B cell (primary cell): ENCODE results near the gene PARVB. TPM values are rescaled to one million over a fixed set of nuclear protein-coding genes. Genes with fewer than 3 reads are reported as not detected.

Source experiments
- ATAC-seq: fragments of 200-7000 bp; cut with Tn5 transposase; one replicate; pipeline ENCODE4 v1.10.0; 2021; ENCODE audit warnings: low read depth, mild to moderate bottlenecking, moderate number of reproducible peaks, moderate library complexity
- CTCF ChIA-PET: fragments of 350-600 bp; sonication (Branson Sonifier 250); formaldehyde crosslinking; loops from one replicate; lab custom pipeline; 2021; ENCODE audit warnings: antibody characterized with exemption, inconsistent platforms; lab: Charles Lee
- POLR2A ChIA-PET: fragments of 350-600 bp; sonication (Branson Sonifier 250); formaldehyde crosslinking; loops from one replicate; lab custom pipeline; 2021; ENCODE audit warnings: antibody characterized with exemption; lab: Charles Lee
- DNase-seq: peaks from one replicate; pipeline ENCODE4 v3.0.0; 2013
- H2AFZ ChIP-seq: 2 replicates; pipeline ENCODE4 v1.6.1; 2012; ENCODE audit warnings: mild to moderate bottlenecking, low read depth, low read length; ENCODE audit not compliant: insufficient read depth, poor library complexity, severe bottlenecking
- H3K27ac ChIP-seq, 2 donors: 1 replicate in 1 of 2; 2 replicates in 1 of 2; pipeline ENCODE4 v1.5.1; 2012 to 2013; ENCODE audit warnings: low read length in 2 of 2, mild to moderate bottlenecking in 2 of 2, moderate library complexity in 1 of 2
- H3K27me3 ChIP-seq, 4 experiments: fragments of 200-600 bp in 1 of 4; sonication (generic) in 1 of 4; replicated peaks in 1 of 4; 1 replicate in 2 of 4; 2 replicates in 2 of 4; pipeline versions ENCODE4 v1.6.1 to v1.7.0; 2013 to 2016; ENCODE audit warnings: low read length in 3 of 4, mild to moderate bottlenecking in 2 of 4, mixed read lengths in 1 of 4, moderate library complexity in 1 of 4; ENCODE audit not compliant: insufficient read depth in 4 of 4, control insufficient read depth in 3 of 4; ENCODE audit errors: control extremely low read depth in 1 of 4
- H3K36me3 ChIP-seq, 2 experiments: replicated peaks in 1 of 2; 1 replicate in 1 of 2; 2 replicates in 1 of 2; pipeline versions ENCODE4 v1.6.1 to v1.7.1; 2013; ENCODE audit warnings: low read length in 1 of 2; ENCODE audit not compliant: insufficient read depth in 2 of 2, control insufficient read depth in 1 of 2; ENCODE audit errors: control extremely low read depth in 1 of 2, extremely low read depth in 1 of 2
- H3K4me1 ChIP-seq, 2 donors: fragments of 200-600 bp in 1 of 2; sonication (generic) in 1 of 2; 1 replicate in 1 of 2; 2 replicates in 1 of 2; pipeline versions ENCODE4 v1.5.1 to v1.6.1; 2013 to 2017; ENCODE audit warnings: low read length in 2 of 2; ENCODE audit not compliant: control insufficient read depth in 2 of 2, insufficient read depth in 2 of 2
- H3K4me2 ChIP-seq: replicated peaks from 2 replicates; pipeline ENCODE3; 2012; ENCODE audit warnings: mild to moderate bottlenecking, low read depth, low read length; ENCODE audit not compliant: poor library complexity, severe bottlenecking
- H3K4me3 ChIP-seq, 5 experiments: fragments of 200-600 bp in 1 of 5; sonication (generic) in 1 of 5; 1 replicate in 3 of 5; 2 replicates in 2 of 5; pipeline versions ENCODE4 v1.5.1 to v1.7.0; 2011 to 2016; ENCODE audit warnings: low read length in 4 of 5, mild to moderate bottlenecking in 4 of 5, low read depth in 2 of 5, control low read depth in 1 of 5, moderate library complexity in 1 of 5; ENCODE audit not compliant: insufficient read depth in 1 of 5; ENCODE audit errors: control extremely low read depth in 1 of 5, extremely low read depth in 1 of 5
- H3K79me2 ChIP-seq: fragments of 200-600 bp; sonication (generic); one replicate; pipeline ENCODE4 v1.6.0; 2016; ENCODE audit warnings: low read length; ENCODE audit not compliant: control insufficient read depth, insufficient read depth
- H3K9ac ChIP-seq: fragments of 200-600 bp; sonication (generic); 2 replicates; pipeline ENCODE4 v1.6.1; 2017; ENCODE audit warnings: mild to moderate bottlenecking, low read length, moderate library complexity
- H3K9me3 ChIP-seq, 3 donors: one replicate each; pipeline versions ENCODE4 v1.6.1 to v1.7.1; 2013; ENCODE audit warnings: low read length in 2 of 3; ENCODE audit not compliant: control insufficient read depth in 2 of 3, insufficient read depth in 1 of 3; ENCODE audit errors: control extremely low read depth in 1 of 3
- H4K20me1 ChIP-seq: 2 replicates; pipeline ENCODE4 v1.6.0; 2012; ENCODE audit warnings: mild to moderate bottlenecking, low read length; ENCODE audit not compliant: insufficient read depth, control insufficient read depth, poor library complexity, severe bottlenecking
- H3K27ac Mint-ChIP-seq: one replicate; pipeline ENCODE4 v1.8.0; 2021; ENCODE audit warnings: mixed read lengths
- H3K27me3 Mint-ChIP-seq: one replicate; pipeline ENCODE4 v1.8.0; 2021; ENCODE audit warnings: mixed read lengths
- H3K4me1 Mint-ChIP-seq: one replicate; pipeline ENCODE4 v1.8.0; 2021; ENCODE audit warnings: mixed read lengths
- H3K4me3 Mint-ChIP-seq: one replicate; pipeline ENCODE4 v1.8.0; 2021; ENCODE audit warnings: mixed read lengths
- H3K9me3 Mint-ChIP-seq: one replicate; pipeline ENCODE4 v1.8.0; 2022; ENCODE audit warnings: mixed read lengths; ENCODE audit not compliant: insufficient read depth
- CTCF ChIP-seq: fragments of 200-600 bp; IDR thresholded peaks from one replicate; pipeline ENCODE4 v1.8.0; 2022; ENCODE audit warnings: antibody characterized with exemption, mild to moderate bottlenecking
- EZH2 ChIP-seq: IDR thresholded peaks from 2 replicates; pipeline ENCODE4 v1.6.1; 2012; ENCODE audit warnings: borderline replicate concordance, low read depth, mild to moderate bottlenecking, moderate library complexity, low read length; ENCODE audit not compliant: insufficient read depth, poor library complexity, severe bottlenecking
- WGBS: methylation state at CpG from one replicate; pipeline ENCODE4 v1.1.5; 2013; ENCODE audit warnings: missing lambda C conversion rate; ENCODE audit not compliant: insufficient coverage; 5-methylcytosine and 5-hydroxymethylcytosine counted together
- intact Hi-C: fragments of 100-400 bp; cut with micrococcal nuclease; formaldehyde crosslinking; loops from one replicate; pipeline ENCODE4 v1.10.0; 2022
- polyA plus RNA-seq: library from polyadenylated mRNA; depleted of rRNA; stranded (reverse); fragments of >200 nt; gene quantifications from 2 replicates; pipeline ENCODE4 v1.2.3, GENCODE V29; 2012
- total RNA-seq, 2 donors: library from RNA; stranded (reverse); fragments of 120-200 nt in 1 of 2; gene quantifications; 1 replicate in 1 of 2; 2 replicates in 1 of 2; pipeline versions ENCODE4 v1.2.3 to v1.2.4, GENCODE V29; 2013 to 2022

PARVB gene
- total and polyA plus RNA-seq, 2 donors (not counting 1 experiment from before 2014, with no cell fraction given), result 48.0 to 49.4 TPM

- CTCF ChIA-PET, result no interaction called here
- no peak overlapping the region for H3K4me3 Mint-ChIP-seq
- no peak overlapping the region for H3K4me3 ChIP-seq
- H3K79me2 ChIP-seq, result peaks cover 9% of the 10 kb centered on the region
- no peaks in the 10 kb centered on the region for H3K27me3 ChIP-seq
- peaks cover 18% of the 10 kb centered on the region for H3K4me1 Mint-ChIP-seq
- intact Hi-C loops, result no loop called here
- DNase-seq (no peak), ATAC-seq (no peak)
- 98% methylated on average over 5 of the region's 5 CpGs for WGBS
- no peaks in the 10 kb centered on the region for H3K9me3 Mint-ChIP-seq
- no peak overlapping the region for H2AFZ ChIP-seq
- no peak for TF ChIP-seq EZH2
- no peak for TF ChIP-seq CTCF
- H4K20me1 ChIP-seq, result peaks cover 71% of the 10 kb centered on the region
- peaks cover 0 to 73% of the 10 kb centered on the region in 2 experiments for H3K36me3 ChIP-seq
- H3K27ac Mint-ChIP-seq, result no peak overlapping the region
- H3K27me3 Mint-ChIP-seq, result no peaks in the 10 kb centered on the region
- POLR2A ChIA-PET, result no interaction called here
- H3K9ac ChIP-seq, result no peak overlapping the region
- H3K27ac ChIP-seq, result no peak overlapping the region
- no peak overlapping the region for H3K4me2 ChIP-seq
- peaks cover 9 to 14% of the 10 kb centered on the region in 2 donors for H3K4me1 ChIP-seq
- H3K9me3 ChIP-seq, result no peaks in the 10 kb centered on the region
Measured at GRCh38 chr22:44199866-44200265, 175.8 kb downstream of the PARVB start.

GRCh38 chr22:44200451-44200850 is 176.3 kb downstream of the PARVB start:
- WGBS, result 95% methylated on average over 6 of the region's 6 CpGs
- POLR2A ChIA-PET, result no interaction called here

More at GRCh38 chr22:44200451-44200850, 176.3 kb downstream of the PARVB start:
- Histone ChIP-seq H3K27ac (no peak overlapping the region), H3K36me3 (peaks cover 0 to 76% of the 10 kb centered on the region in 2 experiments), H3K79me2 (peaks cover 9% of the 10 kb centered on the region), H3K4me2 (no peak overlapping the region), H3K4me3 (no peak overlapping the region), H3K27me3 (no peaks in the 10 kb centered on the region), H3K4me1 (peaks cover 15% of the 10 kb centered on the region in 2 donors), H3K9ac (no peak overlapping the region), H4K20me1 (peaks cover 71% of the 10 kb centered on the region), H2AFZ (no peak overlapping the region), H3K9me3 (no peaks in the 10 kb centered on the region)
- DNase-seq (no peak), ATAC-seq (no peak)
- TF ChIP-seq CTCF (no peak), EZH2 (no peak)
- Mint-ChIP-seq H3K4me3 (no peak overlapping the region), H3K27ac (no peak overlapping the region), H3K4me1 (peaks cover 19% of the 10 kb centered on the region), H3K9me3 (no peaks in the 10 kb centered on the region), H3K27me3 (no peaks in the 10 kb centered on the region)
- CTCF ChIA-PET, result no interaction called here
- intact Hi-C loops, result no loop called here
